Central memory CD8-positive, alpha-beta T cell (primary cell): ENCODE data around the gene FOXN3.
"Not testable (repeated sequence)": the region's sequence is repeated elsewhere in the genome, so short reads cannot be mapped to it uniquely, and the experiment has no call there.

Source experiments
- ATAC-seq: fragments of 150-1000 bp; cut with Tn5 transposase; replicated peaks from 2 replicates; pipeline ENCODE4 v1.10.0; 2022; ENCODE audit warnings: mild to moderate bottlenecking, moderate FRiP score, moderate number of reproducible peaks; ENCODE audit not compliant: poor library complexity, severe bottlenecking; ENCODE audit errors: extremely low read depth
- DNase-seq, 2 donors: peaks; one replicate each; pipeline ENCODE4 v3.0.0; 2021; ENCODE audit warnings: low spot score in 2 of 2
- H3K27ac Mint-ChIP-seq: one replicate; pipeline ENCODE4 v1.8.0; 2022; ENCODE audit warnings: low read depth, mild to moderate bottlenecking, moderate library complexity, mixed read lengths
- H3K27me3 Mint-ChIP-seq: one replicate; pipeline ENCODE4 v1.8.0; 2022; ENCODE audit warnings: mixed read lengths
- H3K36me3 Mint-ChIP-seq: one replicate; pipeline ENCODE4 v1.8.0; 2022; ENCODE audit warnings: mild to moderate bottlenecking, moderate library complexity, mixed read lengths; ENCODE audit not compliant: insufficient read depth
- H3K4me1 Mint-ChIP-seq: one replicate; pipeline ENCODE4 v1.8.0; 2022; ENCODE audit warnings: mixed read lengths
- H3K4me3 Mint-ChIP-seq: one replicate; pipeline ENCODE4 v1.8.0; 2022; ENCODE audit warnings: mild to moderate bottlenecking, moderate library complexity, mixed read lengths
- H3K9me3 Mint-ChIP-seq: one replicate; pipeline ENCODE4 v1.8.0; 2022; ENCODE audit warnings: mixed read lengths

The FOXN3 gene

GRCh38 chr14:89303456-89304435 is 113.3 kb downstream of the FOXN3 start:
- Mint-ChIP-seq H3K27me3 (no peaks in the 10 kb centered on the region), H3K9me3 (no peaks in the 10 kb centered on the region), H3K4me1 (peaks cover 64% of the 10 kb centered on the region), H3K36me3 (peaks cover 8% of the 10 kb centered on the region), H3K27ac (peak overlapping the region; percentile 80), H3K4me3 (peak overlapping the region; percentile 60)
- DNase-seq = no peak
- no peak for ATAC-seq

GRCh38 chr14:89302396-89302950 is 114.6 kb downstream of the FOXN3 start:
- Mint-ChIP-seq H3K4me1 (peaks cover 53% of the 10 kb centered on the region), H3K4me3 (no peak overlapping the region), H3K9me3 (no peaks in the 10 kb centered on the region), H3K36me3 (peaks cover 8% of the 10 kb centered on the region), H3K27me3 (no peaks in the 10 kb centered on the region), H3K27ac (no peak overlapping the region)
- ATAC-seq = no peak
- no peak for DNase-seq

GRCh38 chr14:89299587-89299986 is 117.4 kb downstream of the FOXN3 start:
- ATAC-seq (no peak), DNase-seq (no peak)
- Mint-ChIP-seq H3K4me3 (no peak overlapping the region), H3K36me3 (peaks cover 10% of the 10 kb centered on the region), H3K9me3 (no peaks in the 10 kb centered on the region), H3K27ac (no peak overlapping the region), H3K27me3 (no peaks in the 10 kb centered on the region), H3K4me1 (peaks cover 42% of the 10 kb centered on the region)

GRCh38 chr14:89298056-89298834 is 118.8 kb downstream of the FOXN3 start:
- H3K4me1 Mint-ChIP-seq = peaks cover 39% of the 10 kb centered on the region
- DNase-seq = no peak
- no peak overlapping the region for H3K4me3 Mint-ChIP-seq
- no peaks in the 10 kb centered on the region for H3K27me3 Mint-ChIP-seq
- no peak for ATAC-seq
- H3K9me3 Mint-ChIP-seq = no peaks in the 10 kb centered on the region
- H3K36me3 Mint-ChIP-seq = peaks cover 9% of the 10 kb centered on the region
- H3K27ac Mint-ChIP-seq = no peak overlapping the region

- H3K27me3 Mint-ChIP-seq = no peaks in the 10 kb centered on the region
- no peaks in the 10 kb centered on the region for H3K9me3 Mint-ChIP-seq
- no peak for DNase-seq
- H3K36me3 Mint-ChIP-seq = peaks cover 12% of the 10 kb centered on the region
- no peak for ATAC-seq
- H3K4me3 Mint-ChIP-seq = no peak overlapping the region
- peaks cover 44% of the 10 kb centered on the region for H3K4me1 Mint-ChIP-seq
- no peak overlapping the region for H3K27ac Mint-ChIP-seq
Measured at GRCh38 chr14:89296281-89296745, 120.7 kb downstream of the FOXN3 start.

- peak overlapping the region; percentile 40 for H3K27ac Mint-ChIP-seq
- no peaks in the 10 kb centered on the region for H3K27me3 Mint-ChIP-seq
- no peak overlapping the region for H3K4me3 Mint-ChIP-seq
- peaks cover 58% of the 10 kb centered on the region for H3K4me1 Mint-ChIP-seq
- peaks cover 11% of the 10 kb centered on the region for H3K36me3 Mint-ChIP-seq
- no peak for ATAC-seq
- no peak for DNase-seq
- no peaks in the 10 kb centered on the region for H3K9me3 Mint-ChIP-seq
Measured at GRCh38 chr14:89294872-89295271, 122.2 kb downstream of the FOXN3 start.

GRCh38 chr14:89294469-89294868 is 122.6 kb downstream of the FOXN3 start:
- not testable (repeated sequence) for H3K4me3 Mint-ChIP-seq, H3K9me3 Mint-ChIP-seq, DNase-seq, ATAC-seq, H3K36me3 Mint-ChIP-seq, H3K27me3 Mint-ChIP-seq
- Mint-ChIP-seq H3K4me1 (peaks cover 54% of the 10 kb centered on the region), H3K27ac (peak overlapping the region; percentile 40)

- Mint-ChIP-seq H3K4me3 (no peak overlapping the region), H3K36me3 (peaks cover 7% of the 10 kb centered on the region), H3K27me3 (no peaks in the 10 kb centered on the region), H3K27ac (no peak overlapping the region), H3K9me3 (no peaks in the 10 kb centered on the region), H3K4me1 (peaks cover 50% of the 10 kb centered on the region)
- ATAC-seq = no peak
- DNase-seq = no peak
Measured at GRCh38 chr14:89294060-89294459, 123.0 kb downstream of the FOXN3 start.

GRCh38 chr14:89293314-89293916 is 123.6 kb downstream of the FOXN3 start:
- H3K27me3 Mint-ChIP-seq = no peaks in the 10 kb centered on the region
- H3K4me3 Mint-ChIP-seq = no peak overlapping the region
- H3K36me3 Mint-ChIP-seq = peaks cover 7% of the 10 kb centered on the region
- H3K4me1 Mint-ChIP-seq = peaks cover 50% of the 10 kb centered on the region
- no peak for ATAC-seq
- H3K9me3 Mint-ChIP-seq = no peaks in the 10 kb centered on the region
- H3K27ac Mint-ChIP-seq = peak overlapping the region; percentile 82
- DNase-seq = no peak

GRCh38 chr14:89292579-89293313 is 124.3 kb downstream of the FOXN3 start:
- no peak overlapping the region for H3K4me3 Mint-ChIP-seq
- ATAC-seq (no peak), DNase-seq (no peak)
- H3K36me3 Mint-ChIP-seq = peaks cover 7% of the 10 kb centered on the region
- H3K9me3 Mint-ChIP-seq = no peaks in the 10 kb centered on the region
- no peaks in the 10 kb centered on the region for H3K27me3 Mint-ChIP-seq
- H3K4me1 Mint-ChIP-seq = peaks cover 50% of the 10 kb centered on the region
- H3K27ac Mint-ChIP-seq = peak overlapping the region; percentile 82

GRCh38 chr14:89291351-89291940 is 125.6 kb downstream of the FOXN3 start:
- Mint-ChIP-seq H3K27ac (no peak overlapping the region), H3K27me3 (no peaks in the 10 kb centered on the region), H3K36me3 (peaks cover 7% of the 10 kb centered on the region), H3K9me3 (no peaks in the 10 kb centered on the region), H3K4me1 (peaks cover 56% of the 10 kb centered on the region), H3K4me3 (no peak overlapping the region)
- ATAC-seq (no peak), DNase-seq (no peak)
